HFF-Myc (cell line): ENCODE data around the gene CSHL1.

ENCODE experiments used
- DNase-seq: peaks from one replicate; pipeline ENCODE4 v3.0.0-alpha.2; 2011; ENCODE audit warnings: low read depth; ENCODE audit errors: extremely low read depth
- H3K4me3 ChIP-seq: replicated peaks from 2 replicates; pipeline ENCODE4 v1.5.1; 2011; ENCODE audit warnings: low read depth, mild to moderate bottlenecking, control low read depth, low read length
- CTCF ChIP-seq: IDR thresholded peaks from 2 replicates; pipeline ENCODE4 v1.5.1; 2012; ENCODE audit warnings: mild to moderate bottlenecking, low read depth, low read length, control low read depth; ENCODE audit errors: missing control alignments

Gene CSHL1

GRCh38 chr17:63950940-63951907 is 40.2 kb upstream of the CSHL1 start:
- peak; percentile 30 for TF ChIP-seq CTCF
- no peak for DNase-seq
- H3K4me3 ChIP-seq = no peak overlapping the region

- no peak overlapping the region for H3K4me3 ChIP-seq
- DNase-seq = no peak
- TF ChIP-seq CTCF = no peak
Observed at GRCh38 chr17:63949576-63950250, 38.7 kb upstream of the CSHL1 start.

GRCh38 chr17:63948521-63948920 is 37.5 kb upstream of the CSHL1 start:
- DNase-seq = no peak
- no peak overlapping the region for H3K4me3 ChIP-seq
- TF ChIP-seq CTCF = no peak

GRCh38 chr17:63947711-63948330 is 36.8 kb upstream of the CSHL1 start:
- DNase-seq = no peak
- H3K4me3 ChIP-seq = no peak overlapping the region
- TF ChIP-seq CTCF = no peak

- no peak for DNase-seq
- H3K4me3 ChIP-seq = no peak overlapping the region
- TF ChIP-seq CTCF = peak; percentile 63
Observed at GRCh38 chr17:63946440-63947363, 35.6 kb upstream of the CSHL1 start.
